Neural cell (in vitro differentiated cells): ENCODE data around the gene TMEM259.

Experiments
- CTCF ChIP-seq: fragments of 450-650 bp; IDR thresholded peaks from 2 replicates; pipeline ENCODE4 v1.5.1; 2014; ENCODE audit warnings: antibody characterized with exemption, mild to moderate bottlenecking, moderate library complexity; ENCODE audit not compliant: poor library complexity, severe bottlenecking
- EZH2 ChIP-seq: fragments of 200-600, 300-800 bp; shearing (Covaris generic), sonication (generic); IDR thresholded peaks from 2 replicates; pipeline ENCODE4 v1.6.1; 2014; ENCODE audit warnings: antibody characterized with exemption, low read length, borderline replicate concordance, mild to moderate bottlenecking; ENCODE audit not compliant: insufficient read depth, poor library complexity, severe bottlenecking
- MXI1 ChIP-seq: fragments of 450-650 bp; conservative IDR thresholded peaks from 2 replicates; pipeline ENCODE4 v1.6.1; 2014; ENCODE audit warnings: antibody characterized with exemption, mild to moderate bottlenecking; ENCODE audit not compliant: poor library complexity, severe bottlenecking
- POLR2AphosphoS5 ChIP-seq: IDR thresholded peaks from 2 replicates; pipeline ENCODE4 v1.6.1; 2012
- RAD21 ChIP-seq: fragments of 450-650 bp; conservative IDR thresholded peaks from 2 replicates; pipeline ENCODE4 v1.6.1; 2014; ENCODE audit warnings: antibody characterized with exemption, mild to moderate bottlenecking, moderate library complexity
- SMC3 ChIP-seq: fragments of 450-650 bp; conservative IDR thresholded peaks from 2 replicates; pipeline ENCODE4 v1.6.1; 2014; ENCODE audit warnings: antibody characterized with exemption, mild to moderate bottlenecking, moderate library complexity; ENCODE audit not compliant: poor library complexity

GRCh38 chr19:989381-990081 is 31.4 kb downstream of the TMEM259 start:
- TF ChIP-seq CTCF (no peak), EZH2 (no peak), POLR2AphosphoS5 (no peak), SMC3 (no peak), MXI1 (no peak), RAD21 (no peak)
